Fibroblast of lung (primary cell): Measurements from ENCODE around the gene RRN3.
"Not testable (repeated sequence)": the region's sequence is repeated elsewhere in the genome, so short reads cannot be mapped to it uniquely, and the experiment has no call there.

ENCODE experiments used
- CTCF ChIP-seq, 2 donors: IDR thresholded peaks in 1 of 2; conservative IDR thresholded peaks in 1 of 2; 1 replicate in 1 of 2; 2 replicates in 1 of 2; pipeline ENCODE4 v1.5.1; 2011 to 2012; ENCODE audit warnings: low read length in 2 of 2, control low read depth in 1 of 2, inconsistent platforms in 1 of 2, low read depth in 1 of 2, mild to moderate bottlenecking in 1 of 2
- EZH2 ChIP-seq: IDR thresholded peaks from 2 replicates; pipeline ENCODE4 v1.5.1; 2012; ENCODE audit warnings: low read length, control low read depth, mild to moderate bottlenecking; ENCODE audit errors: missing control alignments

- TF ChIP-seq CTCF (conservative IDR thresholded peaks at IDR 0.05 in 1 of 2, IDR thresholded peaks at IDR 0.05 in 1 of 2; ENCODE audit: low read depth in 1 of 2, low read length in 2 of 2); EZH2: not testable (repeated sequence)
Observed at GRCh38 chr16:15023381-15024077, 70.5 kb downstream of the RRN3 start.
